ENCODE measurements around the gene ZNF22.

ZNF22 gene

DNA sequence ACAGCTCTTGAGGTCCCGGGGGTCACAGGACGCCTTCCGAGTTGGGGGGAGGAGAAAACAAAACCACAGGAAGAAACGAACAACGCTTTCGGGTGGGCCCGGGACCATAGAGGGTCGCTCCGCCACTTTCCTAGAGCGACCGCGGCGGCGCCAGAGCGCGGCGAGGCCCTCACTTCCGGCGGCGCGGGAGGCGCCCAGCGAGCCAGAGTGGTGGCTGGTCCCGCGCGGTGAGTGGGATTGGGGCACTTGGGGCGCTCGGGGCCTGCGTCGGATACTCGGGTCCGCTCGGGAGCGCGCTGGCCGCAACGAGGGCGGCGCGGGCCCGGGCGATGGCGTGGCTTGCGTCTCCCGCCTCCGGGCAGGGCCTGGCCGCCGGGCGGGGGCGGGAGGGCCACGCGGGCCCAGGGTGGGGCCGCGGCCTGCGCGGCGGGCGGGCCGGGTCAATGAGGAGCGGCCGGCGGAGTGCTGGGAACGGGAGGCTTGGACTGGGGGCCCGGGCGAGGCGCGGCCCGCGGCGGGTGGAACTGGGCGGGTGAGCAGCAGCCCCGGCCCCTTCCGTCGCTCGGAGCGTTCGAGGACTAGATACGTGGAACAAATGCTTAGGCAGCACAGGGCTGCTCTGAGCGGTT, at the start of gene ZNF22:
ZNF22 (plus strand) TSS at position 172 of the 629 bp plus-strand sequence. CDS start 2,446 bp downstream, outside the sequence.
- DNase-seq (ENCODE audit: low spot score), result peak; percentile 90

GRCh38 chr10:44951576-44952226, 49.0 kb upstream of the ZNF22 start:
- DNase-seq (ENCODE audit: low spot score), result no peak

GRCh38 chr10:44952779-44953231, 47.9 kb upstream of the ZNF22 start:
- DNase-seq (ENCODE audit: low spot score), result no peak

- DNase-seq (ENCODE audit: low spot score), result no peak
Measured at GRCh38 chr10:44954042-44954441, 46.7 kb upstream of the ZNF22 start.

- no peak for DNase-seq (ENCODE audit: low spot score)
Measured at GRCh38 chr10:44954962-44955361, 45.8 kb upstream of the ZNF22 start.

- no peak for DNase-seq (ENCODE audit: low spot score)
Measured at GRCh38 chr10:44955413-44956070, 45.2 kb upstream of the ZNF22 start.

DNA sequence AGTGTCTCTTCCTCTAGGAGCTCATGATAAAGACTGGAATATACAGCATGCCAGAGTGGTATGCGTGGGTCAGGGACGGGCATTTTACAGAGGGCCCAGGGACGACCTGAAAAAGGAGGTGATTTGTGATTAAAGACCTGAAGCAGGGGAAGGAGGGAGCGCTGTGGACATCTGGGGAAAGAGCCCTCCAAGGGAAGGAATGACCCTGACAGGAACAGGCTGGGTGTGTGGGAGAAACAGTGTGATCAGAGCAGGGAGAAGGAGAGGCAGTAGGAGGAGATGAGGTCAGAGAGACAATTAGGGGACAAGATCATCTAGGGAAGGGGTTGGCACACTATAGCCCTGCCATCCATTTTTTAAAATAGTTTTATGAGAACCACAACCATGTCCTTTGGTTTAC, 44.5 kb upstream of the ZNF22 start:
- DNase-seq (ENCODE audit: low spot score), result no peak

DNA sequence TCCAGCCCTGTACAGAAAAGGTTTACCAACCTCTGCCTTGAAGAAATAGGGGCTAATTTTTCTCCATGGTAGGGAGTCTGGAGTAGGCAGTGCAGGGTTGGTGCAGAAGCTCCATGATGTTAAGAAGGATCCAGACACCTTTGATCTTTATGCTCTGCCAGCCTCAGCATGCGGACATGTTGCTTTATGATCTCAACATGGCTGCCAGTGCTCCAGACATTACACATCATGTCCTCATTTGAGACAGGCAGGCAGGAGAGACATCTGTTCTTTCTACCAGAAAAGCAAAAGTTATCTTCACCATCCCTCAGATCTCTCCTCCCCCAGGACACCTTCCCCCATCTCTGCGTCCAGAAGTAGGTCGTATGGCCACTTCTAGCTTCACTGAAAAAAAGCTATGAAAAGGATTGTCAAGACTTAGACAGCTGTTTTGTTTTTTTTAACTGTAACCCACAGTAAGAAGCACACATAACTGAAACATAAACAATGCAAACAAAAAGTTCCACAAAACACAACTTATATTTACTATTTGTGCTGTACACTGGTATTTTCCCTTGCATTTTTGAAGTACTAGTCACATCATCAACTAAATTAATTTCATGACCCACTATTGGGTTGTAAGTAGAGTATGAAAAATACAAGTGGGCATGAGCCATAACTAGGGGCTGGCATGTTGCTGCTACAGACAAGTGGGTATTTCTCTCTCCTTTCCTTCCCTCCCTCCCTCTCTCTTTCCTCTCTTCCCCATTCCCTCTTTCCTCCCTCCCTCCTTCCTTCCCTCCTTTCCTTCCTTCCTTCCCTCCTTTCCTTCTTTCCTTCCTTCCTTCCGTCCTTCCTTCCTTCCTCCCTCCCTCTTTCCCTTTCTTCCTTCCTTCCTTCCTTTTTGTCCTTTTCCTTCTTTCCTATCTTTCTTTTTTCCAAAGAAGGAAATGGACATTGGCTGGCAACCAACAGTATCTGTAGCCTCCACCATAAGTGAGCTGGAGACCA, 43.7 kb upstream of the ZNF22 start:
- DNase-seq (ENCODE audit: low spot score), result no peak

GRCh38 chr10:44958196-44958897, 42.4 kb upstream of the ZNF22 start:
- DNase-seq (ENCODE audit: low spot score), result peak; percentile 69

DNA sequence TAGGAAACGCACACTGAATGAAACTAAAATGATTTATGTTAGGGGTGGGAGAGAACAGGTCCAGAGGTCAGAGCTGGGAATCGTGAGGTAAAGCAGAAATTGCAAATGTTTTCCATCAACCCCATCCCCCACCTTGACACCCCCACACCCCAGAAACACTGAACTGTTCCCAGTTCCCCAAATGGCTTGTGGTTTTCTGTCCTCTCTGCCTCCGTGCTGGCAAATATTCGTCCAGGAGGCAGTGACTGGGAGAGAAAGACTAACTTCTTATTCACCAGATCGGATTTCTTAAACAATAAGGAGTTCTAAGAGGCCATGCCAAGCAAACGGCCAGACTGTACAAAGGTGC, 41.9 kb upstream of the ZNF22 start:
- DNase-seq (ENCODE audit: low spot score), result no peak

DNA sequence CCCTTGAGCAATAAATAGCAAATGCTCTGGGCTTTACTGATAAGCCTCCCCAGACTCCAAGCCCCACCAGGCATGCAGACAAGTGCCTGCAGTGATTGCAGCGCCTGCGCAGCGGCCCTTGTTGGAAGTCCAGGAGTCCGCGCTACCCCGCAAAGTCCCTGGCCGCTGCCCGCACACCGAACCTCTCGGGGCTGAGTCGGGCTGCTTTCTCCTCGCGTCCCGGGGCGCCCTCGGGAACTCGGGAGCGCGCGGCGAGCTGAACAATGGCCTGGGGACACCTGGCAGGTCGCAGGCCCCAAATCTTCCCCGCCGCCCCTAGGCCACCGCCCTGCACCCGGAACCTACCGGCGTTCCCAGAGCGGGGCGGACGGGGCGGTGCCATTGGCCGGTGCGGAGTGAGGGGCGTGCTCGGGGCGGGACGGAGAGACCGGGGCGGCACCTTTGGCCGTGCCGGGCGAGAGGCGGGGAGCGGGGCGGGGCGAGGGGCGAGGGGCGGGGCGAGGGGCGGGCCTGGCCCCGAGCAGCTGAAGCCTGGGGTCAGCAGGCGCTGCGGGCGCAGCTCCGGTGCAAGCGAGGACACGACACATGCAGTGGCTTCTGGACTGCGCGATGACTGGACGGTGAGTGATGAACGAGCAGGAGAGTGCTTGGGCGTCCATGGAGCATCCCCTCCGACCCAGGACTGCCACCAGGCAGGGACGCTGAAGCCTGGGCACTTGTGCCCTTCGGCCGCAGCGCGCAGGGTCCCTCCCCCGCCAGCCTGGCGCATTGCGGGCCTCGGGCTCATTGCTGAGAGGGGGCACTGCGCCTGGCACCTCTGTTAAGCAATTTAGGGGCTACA, 41.3 kb upstream of the ZNF22 start, which contains the start of gene RASSF4:
RASSF4 (plus strand) TSS at position 556 of the 841 bp plus-strand sequence. CDS start 10,401 bp downstream, outside the sequence.
- DNase-seq (ENCODE audit: low spot score), result peak; percentile 99

- DNase-seq (ENCODE audit: low spot score), result no peak
Measured at GRCh38 chr10:44960088-44960460, 40.6 kb upstream of the ZNF22 start.

DNA sequence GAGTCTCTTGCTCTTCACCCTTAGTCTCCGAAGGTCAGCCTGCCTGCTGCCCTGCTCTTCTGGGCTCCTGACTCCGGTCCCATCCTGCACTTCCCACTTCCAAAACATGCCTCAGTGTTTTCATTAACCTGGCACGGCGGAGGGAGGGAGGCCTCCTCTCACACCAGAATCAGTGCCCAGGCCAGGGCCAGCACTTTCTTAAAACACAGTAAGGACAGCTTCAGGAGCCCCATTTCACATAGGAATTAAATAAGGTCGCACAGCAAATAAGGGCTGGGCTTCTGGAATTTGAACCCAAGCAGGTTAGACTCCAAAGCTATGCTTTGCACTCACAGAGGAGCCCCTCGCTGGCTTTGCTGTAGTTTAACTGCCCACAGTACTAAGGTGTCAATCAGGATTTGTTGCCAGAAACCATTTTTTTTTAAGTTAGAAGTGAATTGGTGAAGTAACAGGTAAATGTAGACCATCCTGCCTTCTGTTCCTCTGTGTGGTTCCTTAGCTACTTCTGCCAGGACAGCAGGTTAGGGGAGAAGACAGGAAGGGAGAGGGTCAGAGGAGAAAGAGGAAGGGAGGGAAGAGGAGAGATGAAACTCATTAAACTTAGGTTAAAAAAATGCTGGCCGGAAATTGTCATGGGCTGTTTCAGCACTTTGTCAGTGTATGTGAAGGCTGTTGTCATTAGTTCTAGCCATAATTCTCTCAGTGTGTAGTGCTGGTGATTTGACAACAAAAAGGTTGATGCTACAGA, 40.1 kb upstream of the ZNF22 start:
- DNase-seq (ENCODE audit: low spot score), result no peak

GRCh38 chr10:44961230-44961571, 39.5 kb upstream of the ZNF22 start:
- no peak for DNase-seq (ENCODE audit: low spot score)

DNA sequence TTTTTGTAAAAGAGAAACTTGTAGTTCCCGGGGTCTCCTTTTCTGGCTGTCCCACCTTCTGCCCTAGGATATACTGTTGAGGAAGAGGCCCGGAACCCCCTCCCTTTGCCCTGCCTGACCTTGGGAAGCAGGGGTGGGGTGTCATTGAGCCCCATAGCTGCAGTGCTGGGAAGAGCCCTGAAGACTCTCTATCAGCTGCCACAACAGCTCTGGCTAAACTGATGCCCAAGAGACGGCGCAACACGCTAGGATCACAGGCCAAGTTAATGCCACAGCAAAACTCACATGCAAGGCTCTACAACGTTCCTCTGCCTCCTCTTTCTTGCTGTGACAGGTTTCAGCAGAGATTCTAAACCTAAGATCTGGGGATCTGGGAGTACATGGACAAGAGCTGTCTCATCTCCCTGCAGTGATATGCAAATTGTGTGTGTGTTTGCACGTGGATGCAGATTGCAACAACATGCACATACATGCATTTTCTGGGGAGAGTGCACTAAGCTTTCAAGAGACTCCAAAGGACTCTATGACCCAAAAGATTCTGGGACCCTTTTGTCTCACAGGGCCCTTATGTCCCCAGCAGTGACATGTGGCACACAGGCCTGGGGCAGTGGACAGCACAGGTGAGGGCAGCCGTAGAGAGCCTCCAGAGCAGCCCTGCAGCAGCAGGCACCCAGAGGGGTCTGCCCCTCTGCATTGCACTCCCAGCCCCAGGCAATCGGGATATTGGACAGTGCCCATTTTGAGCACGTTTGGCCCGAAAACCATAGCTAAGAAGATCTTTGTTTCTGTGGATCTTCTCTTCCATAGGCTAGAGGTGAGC, 38.6 kb upstream of the ZNF22 start:
- no peak for DNase-seq (ENCODE audit: low spot score)

- no peak for DNase-seq (ENCODE audit: low spot score)
Measured at GRCh38 chr10:44962870-44963738, 37.6 kb upstream of the ZNF22 start.

GRCh38 chr10:44963772-44964633, 36.7 kb upstream of the ZNF22 start:
- no peak for DNase-seq (ENCODE audit: low spot score)
